ENCODE results near the gene UNC13C.

DNA sequence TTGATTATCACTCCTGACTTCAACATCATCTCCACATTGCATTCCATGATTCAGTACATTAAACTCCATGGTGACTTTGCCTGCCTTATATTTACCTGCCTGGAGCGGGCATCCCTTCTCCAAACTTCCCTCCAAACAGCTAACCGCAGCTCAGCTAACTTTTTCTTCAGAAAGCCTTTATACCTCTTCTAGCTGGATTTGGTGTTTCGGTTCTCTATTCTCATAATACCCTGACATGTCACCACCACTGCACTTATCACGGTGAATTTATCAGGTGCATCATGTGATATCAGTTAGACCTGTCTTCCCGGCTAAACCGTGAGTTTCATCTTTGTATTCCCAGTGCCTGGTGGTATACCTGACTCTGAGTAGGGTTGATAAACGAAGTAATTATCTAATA is 367.6 kb downstream of the UNC13C start:
- TF ChIP-seq TAF1 (IDR thresholded peaks at IDR 0.05; ENCODE audit: low read depth), result no peak
- TF ChIP-seq MAX (IDR thresholded peaks at IDR 0.05), result no peak
- no peak for TF ChIP-seq CREB1 (IDR thresholded peaks at IDR 0.05; ENCODE audit: low read depth)
- no peak for TF ChIP-seq CEBPB (IDR thresholded peaks at IDR 0.05)
- TF ChIP-seq RAD21 (IDR thresholded peaks at IDR 0.05; ENCODE audit: low read depth), result no peak
- TF ChIP-seq YY1 (IDR thresholded peaks at IDR 0.05; ENCODE audit: low read depth), result no peak
- no peak for TF ChIP-seq EP300 (IDR thresholded peaks at IDR 0.05; ENCODE audit: borderline replicate concordance)
- TF ChIP-seq, protein P1, sequence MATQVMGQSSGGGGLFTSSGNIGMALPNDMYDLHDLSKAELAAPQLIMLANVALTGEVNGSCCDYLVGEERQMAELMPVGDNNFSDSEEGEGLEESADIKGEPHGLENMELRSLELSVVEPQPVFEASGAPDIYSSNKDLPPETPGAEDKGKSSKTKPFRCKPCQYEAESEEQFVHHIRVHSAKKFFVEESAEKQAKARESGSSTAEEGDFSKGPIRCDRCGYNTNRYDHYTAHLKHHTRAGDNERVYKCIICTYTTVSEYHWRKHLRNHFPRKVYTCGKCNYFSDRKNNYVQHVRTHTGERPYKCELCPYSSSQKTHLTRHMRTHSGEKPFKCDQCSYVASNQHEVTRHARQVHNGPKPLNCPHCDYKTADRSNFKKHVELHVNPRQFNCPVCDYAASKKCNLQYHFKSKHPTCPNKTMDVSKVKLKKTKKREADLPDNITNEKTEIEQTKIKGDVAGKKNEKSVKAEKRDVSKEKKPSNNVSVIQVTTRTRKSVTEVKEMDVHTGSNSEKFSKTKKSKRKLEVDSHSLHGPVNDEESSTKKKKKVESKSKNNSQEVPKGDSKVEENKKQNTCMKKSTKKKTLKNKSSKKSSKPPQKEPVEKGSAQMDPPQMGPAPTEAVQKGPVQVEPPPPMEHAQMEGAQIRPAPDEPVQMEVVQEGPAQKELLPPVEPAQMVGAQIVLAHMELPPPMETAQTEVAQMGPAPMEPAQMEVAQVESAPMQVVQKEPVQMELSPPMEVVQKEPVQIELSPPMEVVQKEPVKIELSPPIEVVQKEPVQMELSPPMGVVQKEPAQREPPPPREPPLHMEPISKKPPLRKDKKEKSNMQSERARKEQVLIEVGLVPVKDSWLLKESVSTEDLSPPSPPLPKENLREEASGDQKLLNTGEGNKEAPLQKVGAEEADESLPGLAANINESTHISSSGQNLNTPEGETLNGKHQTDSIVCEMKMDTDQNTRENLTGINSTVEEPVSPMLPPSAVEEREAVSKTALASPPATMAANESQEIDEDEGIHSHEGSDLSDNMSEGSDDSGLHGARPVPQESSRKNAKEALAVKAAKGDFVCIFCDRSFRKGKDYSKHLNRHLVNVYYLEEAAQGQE (IDR thresholded peaks at IDR 0.05; ENCODE audit: low read depth), result no peak
- no peak for TF ChIP-seq EGR1 (IDR thresholded peaks at IDR 0.05)
- no peak for TF ChIP-seq TCF12 (IDR thresholded peaks at IDR 0.05; ENCODE audit: low read depth)
- no peak for TF ChIP-seq NFIC (IDR thresholded peaks at IDR 0.05)

Measured in Ishikawa (cell line).